ENCODE results near the gene SCIN. TPM values are rescaled to one million over a fixed set of nuclear protein-coding genes. Genes with fewer than 3 reads are reported as not detected.

Gene SCIN
- total RNA-seq, 1 experiment from 2014 or later, result 0.22 TPM

GRCh38 chr7:12534046-12534445 is 36.5 kb upstream of the SCIN start:
- Histone ChIP-seq H2AFZ (ENCODE audit: low read depth, low read length, poor library complexity, severe bottlenecking) (no peak overlapping the region), H3K4me3 (replicated peaks in 1 of 2; ENCODE audit: low read depth in 1 of 2, low read length in 2 of 2) (no peak overlapping the region), H3K4me2 (ENCODE audit: low read length) (no peak overlapping the region), H4K20me1 (ENCODE audit: insufficient read depth) (no peaks in the 10 kb centered on the region), H3K4me1 (ENCODE audit: control insufficient read depth in 1 of 2, insufficient read depth in 2 of 2, low read length in 2 of 2) (no peaks in the 10 kb centered on the region), H3K27ac (ENCODE audit: low read depth, low read length) (no peak overlapping the region), H3K27me3 (ENCODE audit: insufficient read depth, low read length) (no peaks in the 10 kb centered on the region), H3K9ac (ENCODE audit: low read length) (no peak overlapping the region), H3K9me2 (ENCODE audit: insufficient read depth) (no peaks in the 10 kb centered on the region), H3K9me3 (ENCODE audit: control insufficient read depth in 1 of 2, insufficient read depth in 1 of 2, low read depth in 1 of 2, low read length in 2 of 2) (no peaks in the 10 kb centered on the region), H3K36me3 (ENCODE audit: control insufficient read depth in 1 of 2, insufficient read depth in 2 of 2, low read length in 2 of 2) (no peaks in the 10 kb centered on the region), H3K79me2 (ENCODE audit: insufficient read depth, low read length) (no peaks in the 10 kb centered on the region)
- ChIA-PET POLR2A (no interaction called here), RAD21 (ENCODE audit: low non-redundant PET in 1 of 2, low total read pairs in 2 of 2, uncharacterized antibody in 2 of 2, unreplicated experiment in 2 of 2) (no interaction called here), CTCF (interaction anchor here (1.3 kb wide), 1 partner anchor 9 kb away, joined by 3 read pairs; no protein-coding TSS in a partner anchor)
- BruUV-seq (replicated peaks), result no TSS peak
- intact Hi-C loops (cut with micrococcal nuclease), result no loop called here
- TF ChIP-seq POLR2AphosphoS5 (IDR thresholded peaks at IDR 0.05; ENCODE audit: low read depth, low read length) (no peak), SP1 (IDR thresholded peaks at IDR 0.05; ENCODE audit: low read depth) (no peak)
- DNase-seq (ENCODE audit: low read depth, low spot score) (no peak), ATAC-seq (no peak)

- H2AFZ ChIP-seq (ENCODE audit: low read depth, low read length, poor library complexity, severe bottlenecking), result no peak overlapping the region
- H3K4me3 ChIP-seq (replicated peaks in 1 of 2; ENCODE audit: low read depth in 1 of 2, low read length in 2 of 2), result no peak overlapping the region
- H3K9ac ChIP-seq (ENCODE audit: low read length), result no peak overlapping the region
- BruUV-seq (replicated peaks), result no TSS peak
- H3K4me1 ChIP-seq (ENCODE audit: control insufficient read depth in 1 of 2, insufficient read depth in 2 of 2, low read length in 2 of 2), result peaks cover 4 to 5% of the 10 kb centered on the region in 2 experiments; a peak in 3 of 4 replicates
- POLR2A ChIA-PET, result no interaction called here
- H3K79me2 ChIP-seq (ENCODE audit: insufficient read depth, low read length), result no peaks in the 10 kb centered on the region
- no peaks in the 10 kb centered on the region for H3K27me3 ChIP-seq (ENCODE audit: insufficient read depth, low read length)
- RAD21 ChIA-PET (ENCODE audit: low non-redundant PET in 1 of 2, low total read pairs in 2 of 2, uncharacterized antibody in 2 of 2, unreplicated experiment in 2 of 2), result no interaction called here
- CTCF ChIA-PET, result interaction anchor here (1.2 to 1.3 kb wide), 2 partner anchors 15 to 147 kb away, joined by 3 read pairs; no protein-coding TSS in a partner anchor
- H3K9me2 ChIP-seq (ENCODE audit: insufficient read depth), result no peaks in the 10 kb centered on the region
- H3K36me3 ChIP-seq (ENCODE audit: control insufficient read depth in 1 of 2, insufficient read depth in 2 of 2, low read length in 2 of 2), result no peaks in the 10 kb centered on the region
- TF ChIP-seq CEBPB (IDR thresholded peaks at IDR 0.05; ENCODE audit: low read depth) (no peak), SRF (IDR thresholded peaks at IDR 0.05; ENCODE audit: low read depth) (no peak), TCF7L2 (IDR thresholded peaks at IDR 0.05; ENCODE audit: borderline replicate concordance, extremely low read depth, insufficient read depth, insufficient read length) (no peak), JUND (IDR thresholded peaks at IDR 0.05) (no peak), ELF1 (IDR thresholded peaks at IDR 0.05; ENCODE audit: borderline replicate concordance, low read depth) (no peak), SP1 (IDR thresholded peaks at IDR 0.05; ENCODE audit: low read depth) (no peak), ZNF274 (IDR thresholded peaks at IDR 0.05; ENCODE audit: low read depth, low read length) (no peak), POLR2AphosphoS5 (IDR thresholded peaks at IDR 0.05; ENCODE audit: low read depth, low read length) (no peak), SIN3A (IDR thresholded peaks at IDR 0.05; ENCODE audit: low read depth) (no peak), REST (IDR thresholded peaks at IDR 0.05; ENCODE audit: low read depth) (no peak), ZFX (IDR thresholded peaks at IDR 0.05) (no peak), CBX3 (IDR thresholded peaks at IDR 0.05; ENCODE audit: low read depth) (no peak), ATF3 (IDR thresholded peaks at IDR 0.05) (no peak)
- ATAC-seq, result no peak
- H3K27ac ChIP-seq (ENCODE audit: low read depth, low read length), result no peak overlapping the region
- no peak for DNase-seq (ENCODE audit: low read depth, low spot score)
- no peak overlapping the region for H3K4me2 ChIP-seq (ENCODE audit: low read length)
- no peaks in the 10 kb centered on the region for H4K20me1 ChIP-seq (ENCODE audit: insufficient read depth)
- intact Hi-C loops (cut with micrococcal nuclease), result loop anchor here (10.0 kb wide), 1 partner anchor 75 kb away; no protein-coding TSS in a partner anchor
- no peaks in the 10 kb centered on the region for H3K9me3 ChIP-seq (ENCODE audit: control insufficient read depth in 1 of 2, insufficient read depth in 1 of 2, low read depth in 1 of 2, low read length in 2 of 2)
Measured at GRCh38 chr7:12539681-12540080, 30.8 kb upstream of the SCIN start.

Data from HCT116 (cell line).